ENCODE results near the gene REN. TPM values are rescaled to one million over a fixed set of nuclear protein-coding genes. Genes with fewer than 3 reads are reported as not detected.
A peak's percentile ranks its signal among the peaks of the same experiment; 100 is the strongest.

The REN gene
- total RNA-seq, 2 donors from 2014 or later, result 0.83 TPM; not detected in 1

DNA sequence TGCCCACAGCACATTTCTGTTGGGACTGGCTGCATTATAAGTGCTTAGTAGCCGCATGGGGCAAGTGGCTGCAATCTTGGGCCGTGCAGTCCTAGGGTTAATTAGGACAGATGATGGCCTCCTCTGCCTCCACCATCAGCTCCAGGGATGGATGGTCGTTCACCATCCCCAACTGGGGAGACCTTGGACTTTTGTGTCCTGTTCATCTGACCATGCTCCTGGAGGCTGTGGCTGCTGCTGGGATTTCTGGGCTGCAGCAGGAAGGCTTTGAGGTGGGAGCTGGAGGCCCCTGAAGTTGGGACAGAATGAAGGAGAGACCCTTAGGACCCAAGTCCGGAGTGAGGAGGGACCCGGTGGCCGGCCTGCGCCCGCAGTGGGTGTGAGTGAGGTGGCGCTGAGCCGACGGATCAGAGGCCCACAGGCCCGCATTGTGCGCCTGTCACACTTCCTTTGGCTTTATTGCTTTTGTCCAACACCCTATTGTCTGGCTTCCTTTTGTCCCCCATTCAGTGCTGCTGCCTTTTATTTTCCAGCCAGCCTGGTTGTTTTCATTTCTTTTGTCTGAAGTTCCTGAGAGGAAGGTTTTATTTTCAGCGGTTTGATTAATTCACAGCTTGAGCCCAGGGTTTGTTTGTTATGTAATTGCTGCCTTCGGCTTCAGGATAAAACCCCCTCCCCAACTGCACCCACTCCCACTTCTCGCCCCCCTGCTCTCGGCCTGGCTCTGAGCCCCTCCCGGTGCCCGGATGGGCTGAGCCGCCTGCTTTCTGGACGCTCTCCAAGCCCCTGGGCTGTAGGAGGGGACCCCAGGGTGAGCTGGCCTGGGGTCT, 57.6 kb downstream of the REN start:
- H3K27ac ChIP-seq, result no peak overlapping the region
- no peaks in the 10 kb centered on the region for H3K36me3 ChIP-seq
- DNase-seq (ENCODE audit: low spot score), result no peak
- no peaks in the 10 kb centered on the region for H3K27me3 ChIP-seq
- TF ChIP-seq, protein P1, sequence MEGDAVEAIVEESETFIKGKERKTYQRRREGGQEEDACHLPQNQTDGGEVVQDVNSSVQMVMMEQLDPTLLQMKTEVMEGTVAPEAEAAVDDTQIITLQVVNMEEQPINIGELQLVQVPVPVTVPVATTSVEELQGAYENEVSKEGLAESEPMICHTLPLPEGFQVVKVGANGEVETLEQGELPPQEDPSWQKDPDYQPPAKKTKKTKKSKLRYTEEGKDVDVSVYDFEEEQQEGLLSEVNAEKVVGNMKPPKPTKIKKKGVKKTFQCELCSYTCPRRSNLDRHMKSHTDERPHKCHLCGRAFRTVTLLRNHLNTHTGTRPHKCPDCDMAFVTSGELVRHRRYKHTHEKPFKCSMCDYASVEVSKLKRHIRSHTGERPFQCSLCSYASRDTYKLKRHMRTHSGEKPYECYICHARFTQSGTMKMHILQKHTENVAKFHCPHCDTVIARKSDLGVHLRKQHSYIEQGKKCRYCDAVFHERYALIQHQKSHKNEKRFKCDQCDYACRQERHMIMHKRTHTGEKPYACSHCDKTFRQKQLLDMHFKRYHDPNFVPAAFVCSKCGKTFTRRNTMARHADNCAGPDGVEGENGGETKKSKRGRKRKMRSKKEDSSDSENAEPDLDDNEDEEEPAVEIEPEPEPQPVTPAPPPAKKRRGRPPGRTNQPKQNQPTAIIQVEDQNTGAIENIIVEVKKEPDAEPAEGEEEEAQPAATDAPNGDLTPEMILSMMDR (IDR thresholded peaks at IDR 0.05), result no peak
- no peaks in the 10 kb centered on the region for H3K9me3 ChIP-seq
- peaks cover 0 to 31% of the 10 kb centered on the region in 2 donors for H3K4me1 ChIP-seq
- H3K4me3 ChIP-seq, result no peak overlapping the region

DNA sequence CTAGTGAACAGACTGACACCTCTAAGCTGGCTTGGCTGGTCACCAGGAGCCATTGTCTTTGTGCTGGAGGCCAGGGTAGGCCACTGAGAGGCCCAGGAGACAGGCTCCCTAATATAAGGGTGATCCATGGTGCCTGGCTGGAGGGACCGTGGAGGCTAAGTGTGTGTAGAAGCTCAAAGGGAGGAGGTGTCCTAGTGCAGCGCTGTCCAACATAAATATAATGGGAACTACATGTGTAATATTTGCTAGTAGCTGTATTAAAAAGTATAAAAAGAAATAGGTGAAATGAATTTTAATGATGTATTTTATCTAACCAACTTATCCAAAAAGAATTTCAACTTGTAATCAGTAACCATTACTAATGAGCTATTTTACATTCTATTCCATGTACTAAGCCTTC, 58.2 kb downstream of the REN start:
- Histone ChIP-seq H3K36me3 (no peaks in the 10 kb centered on the region), H3K27me3 (no peaks in the 10 kb centered on the region), H3K9me3 (no peaks in the 10 kb centered on the region), H3K27ac (no peak overlapping the region), H3K4me3 (no peak overlapping the region), H3K4me1 (peaks cover 0 to 38% of the 10 kb centered on the region in 2 donors)
- DNase-seq (ENCODE audit: low spot score), result no peak
- TF ChIP-seq, protein P1 (IDR thresholded peaks at IDR 0.05), result no peak

DNA sequence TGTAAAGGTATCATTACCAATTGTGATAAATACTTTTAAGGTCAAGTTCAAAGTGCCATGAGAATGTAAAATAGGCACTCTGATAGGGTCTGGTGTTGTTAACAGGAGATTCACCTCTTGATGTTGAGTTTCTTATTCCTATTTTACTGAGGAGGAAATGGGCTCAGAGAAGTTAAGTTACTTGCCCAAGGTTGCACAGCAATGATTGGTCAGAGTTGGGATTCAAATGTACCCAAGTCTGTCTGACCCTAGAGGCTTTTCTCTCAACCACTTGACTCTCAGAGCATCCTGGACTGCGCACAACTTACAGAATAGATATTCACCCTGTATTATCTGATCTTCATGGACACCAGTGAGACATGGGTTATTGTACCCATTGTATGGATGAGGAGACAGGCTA, 59.3 kb downstream of the REN start:
- H3K36me3 ChIP-seq, result no peaks in the 10 kb centered on the region
- TF ChIP-seq, protein P1 (IDR thresholded peaks at IDR 0.05), result no peak
- no peak overlapping the region for H3K4me3 ChIP-seq
- H3K27me3 ChIP-seq, result no peaks in the 10 kb centered on the region
- peaks cover 0 to 48% of the 10 kb centered on the region in 2 donors for H3K4me1 ChIP-seq
- DNase-seq (ENCODE audit: low spot score), result no peak
- H3K27ac ChIP-seq, result no peak overlapping the region
- no peaks in the 10 kb centered on the region for H3K9me3 ChIP-seq

DNA sequence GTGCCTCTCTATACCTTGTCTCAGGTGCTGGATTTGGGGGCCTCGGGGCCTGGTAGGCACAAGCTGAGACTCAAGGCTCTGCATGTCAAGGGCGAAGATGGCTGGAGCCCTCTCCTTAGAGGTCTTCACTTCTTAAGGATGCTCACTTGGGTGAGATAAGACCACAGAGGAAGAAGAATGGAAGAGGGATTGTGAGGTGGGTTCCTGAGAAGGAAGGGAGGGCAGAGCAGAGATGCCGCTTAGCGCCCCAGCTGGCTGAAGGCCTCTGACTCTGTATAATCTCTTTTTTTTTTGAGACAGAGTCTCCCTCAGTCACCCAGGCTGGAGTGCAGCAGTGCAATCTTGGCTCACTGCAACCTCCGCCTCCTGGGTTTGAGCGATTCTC, 61.0 kb downstream of the REN start:
- Histone ChIP-seq H3K4me1 (peaks cover 0 to 64% of the 10 kb centered on the region in 2 donors), H3K4me3 (no peak overlapping the region), H3K36me3 (no peaks in the 10 kb centered on the region), H3K9me3 (no peaks in the 10 kb centered on the region), H3K27me3 (no peaks in the 10 kb centered on the region), H3K27ac (peak overlapping the region in 1 of 2 donors; percentile 36)
- no peak for DNase-seq (ENCODE audit: low spot score)
- TF ChIP-seq, protein P1 (IDR thresholded peaks at IDR 0.05), result no peak

Other genes with a start within 250 kb of the REN start
- gene SOX13, start 93.2 kb downstream of the REN start, total RNA-seq, result 1 to 10 TPM; 7.9 to 8.6 TPM
- 10 to 100 TPM in 1 of 2 donors, 1 to 10 TPM in 1; 5.6 to 17.5 TPM for gene ETNK2, start 14.3 kb downstream of the REN start, total RNA-seq
- not detected for gene KISS1, start 30.2 kb upstream of the REN start, total RNA-seq
- not detected for gene GOLT1A, start 47.7 kb upstream of the REN start, total RNA-seq
- gene PLEKHA6, start 193.6 kb upstream of the REN start, total RNA-seq, result 10 to 100 TPM; 18.1 to 25.7 TPM
- gene PPP1R15B, start 245.5 kb upstream of the REN start, total RNA-seq, result 10 to 100 TPM; 27.3 to 30.9 TPM